Muscle layer of duodenum (tissue), 2 donors: ENCODE data around the gene GAD1.

Experiments used
- H3K27ac ChIP-seq: one replicate; pipeline ENCODE4 v1.7.0; 2013; ENCODE audit warnings: mild to moderate bottlenecking, low read length
- H3K27me3 ChIP-seq: one replicate; pipeline ENCODE4 v1.7.0; 2013; ENCODE audit warnings: low read depth, mild to moderate bottlenecking, control low read depth, low read length
- H3K36me3 ChIP-seq, 2 donors: one replicate each; pipeline ENCODE4 v1.7.0; 2013; ENCODE audit warnings: low read length in 2 of 2, control low read depth in 1 of 2, mild to moderate bottlenecking in 1 of 2; ENCODE audit not compliant: insufficient read depth in 2 of 2, control insufficient read depth in 1 of 2
- H3K4me1 ChIP-seq, 2 donors: one replicate each; pipeline ENCODE4 v1.7.0; 2013; ENCODE audit warnings: low read length in 2 of 2, mild to moderate bottlenecking in 2 of 2, control low read depth in 1 of 2, moderate library complexity in 1 of 2; ENCODE audit not compliant: insufficient read depth in 2 of 2, control insufficient read depth in 1 of 2
- H3K4me3 ChIP-seq, 2 donors: one replicate each; pipeline ENCODE4 v1.7.0; 2013; ENCODE audit warnings: low read length in 2 of 2, low read depth in 1 of 2, mild to moderate bottlenecking in 1 of 2
- H3K9me3 ChIP-seq, 2 donors: one replicate each; pipeline ENCODE4 v1.7.0; 2013; ENCODE audit warnings: low read length in 2 of 2, control low read depth in 1 of 2, mild to moderate bottlenecking in 1 of 2; ENCODE audit not compliant: control insufficient read depth in 1 of 2
- donor health status: healthy.

The GAD1 gene

DNA sequence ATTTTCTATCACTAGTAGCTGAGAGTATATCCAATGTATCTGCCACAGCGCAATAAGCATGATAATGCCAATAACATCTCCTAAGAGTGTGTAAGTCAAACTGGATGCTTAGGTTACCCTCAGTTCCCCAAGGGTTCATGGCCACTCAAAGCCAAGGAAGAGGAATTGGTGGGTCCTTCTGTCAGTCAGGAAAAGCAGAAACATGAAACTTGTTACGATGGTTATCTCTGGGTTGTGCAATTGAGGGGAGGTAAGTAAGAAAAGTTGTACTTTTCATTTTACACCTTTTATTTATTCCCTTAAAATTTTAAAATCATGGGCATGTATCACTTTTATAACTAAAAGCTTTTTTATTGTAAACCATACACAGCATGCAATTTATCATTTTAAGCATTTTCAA, 10.1 kb upstream of the GAD1 start:
- H3K9me3 ChIP-seq: no peaks in the 10 kb centered on the region

GRCh38 chr2:170812710-170813600, 3.7 kb upstream of the GAD1 start:
- peaks cover 9 to 38% of the 10 kb centered on the region in 2 donors for H3K4me1 ChIP-seq
- no peak overlapping the region for H3K27ac ChIP-seq
- no peaks in the 10 kb centered on the region for H3K9me3 ChIP-seq
- H3K27me3 ChIP-seq: peaks cover 44% of the 10 kb centered on the region
- no peak overlapping the region for H3K4me3 ChIP-seq
- no peaks in the 10 kb centered on the region for H3K36me3 ChIP-seq

More for the DNA sequence above, 10.1 kb upstream of the GAD1 start:
- Histone ChIP-seq H3K27me3 (no peaks in the 10 kb centered on the region), H3K27ac (no peak overlapping the region), H3K4me1 (no peaks in the 10 kb centered on the region), H3K36me3 (no peaks in the 10 kb centered on the region), H3K4me3 (no peak overlapping the region)

- Histone ChIP-seq H3K36me3 (no peaks in the 10 kb centered on the region), H3K4me3 (no peak overlapping the region), H3K27ac (no peak overlapping the region), H3K9me3 (no peaks in the 10 kb centered on the region), H3K27me3 (peaks cover 52% of the 10 kb centered on the region), H3K4me1 (peaks cover 9 to 47% of the 10 kb centered on the region in 2 donors)
Measured at GRCh38 chr2:170813611-170814532, 2.8 kb upstream of the GAD1 start.

DNA sequence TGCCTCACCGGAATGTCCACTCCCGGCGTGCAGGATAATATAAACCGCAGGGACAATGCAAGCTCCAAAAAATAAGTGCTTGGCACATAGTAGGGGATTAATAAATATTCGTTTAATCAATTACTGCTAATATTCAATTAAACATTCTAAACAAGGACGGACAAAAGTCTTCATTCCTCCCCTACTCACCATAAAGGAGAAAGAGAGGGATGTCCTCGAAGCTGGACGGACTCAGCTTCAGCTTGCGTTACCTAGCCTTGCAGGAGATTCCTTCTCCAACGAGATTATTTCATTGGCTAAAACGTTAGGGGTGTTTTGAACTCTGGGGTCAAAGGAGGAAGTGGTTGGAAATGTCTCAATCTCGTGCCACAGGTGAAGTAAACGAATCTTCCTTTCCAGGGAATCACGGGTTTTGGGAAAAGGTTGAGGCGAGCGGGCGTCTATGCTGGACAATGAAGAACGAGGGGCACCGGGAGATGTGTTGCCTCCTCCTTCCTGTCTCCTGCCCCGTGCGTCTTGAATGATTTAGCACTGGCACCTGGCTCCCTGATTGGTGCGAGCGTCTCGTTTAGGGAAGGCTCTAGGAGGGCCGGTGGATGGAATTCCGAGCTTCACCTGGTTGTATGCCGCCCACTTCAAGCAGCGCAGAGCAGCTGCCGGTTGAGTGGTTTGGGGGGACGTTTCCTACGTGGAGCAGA, 2.0 kb upstream of the GAD1 start:
- Histone ChIP-seq H3K4me3 (no peak overlapping the region), H3K27me3 (peaks cover 59% of the 10 kb centered on the region), H3K9me3 (no peaks in the 10 kb centered on the region), H3K36me3 (no peaks in the 10 kb centered on the region), H3K27ac (no peak overlapping the region), H3K4me1 (peaks cover 9 to 50% of the 10 kb centered on the region in 2 donors)

- Histone ChIP-seq H3K9me3 (no peaks in the 10 kb centered on the region), H3K4me1 (peaks cover 9 to 56% of the 10 kb centered on the region in 2 donors), H3K4me3 (peak overlapping the region; percentile 46 to 68), H3K27ac (no peak overlapping the region), H3K36me3 (no peaks in the 10 kb centered on the region), H3K27me3 (peaks cover 65% of the 10 kb centered on the region)
Measured at GRCh38 chr2:170815311-170815710, 1.4 kb upstream of the GAD1 start.

DNA sequence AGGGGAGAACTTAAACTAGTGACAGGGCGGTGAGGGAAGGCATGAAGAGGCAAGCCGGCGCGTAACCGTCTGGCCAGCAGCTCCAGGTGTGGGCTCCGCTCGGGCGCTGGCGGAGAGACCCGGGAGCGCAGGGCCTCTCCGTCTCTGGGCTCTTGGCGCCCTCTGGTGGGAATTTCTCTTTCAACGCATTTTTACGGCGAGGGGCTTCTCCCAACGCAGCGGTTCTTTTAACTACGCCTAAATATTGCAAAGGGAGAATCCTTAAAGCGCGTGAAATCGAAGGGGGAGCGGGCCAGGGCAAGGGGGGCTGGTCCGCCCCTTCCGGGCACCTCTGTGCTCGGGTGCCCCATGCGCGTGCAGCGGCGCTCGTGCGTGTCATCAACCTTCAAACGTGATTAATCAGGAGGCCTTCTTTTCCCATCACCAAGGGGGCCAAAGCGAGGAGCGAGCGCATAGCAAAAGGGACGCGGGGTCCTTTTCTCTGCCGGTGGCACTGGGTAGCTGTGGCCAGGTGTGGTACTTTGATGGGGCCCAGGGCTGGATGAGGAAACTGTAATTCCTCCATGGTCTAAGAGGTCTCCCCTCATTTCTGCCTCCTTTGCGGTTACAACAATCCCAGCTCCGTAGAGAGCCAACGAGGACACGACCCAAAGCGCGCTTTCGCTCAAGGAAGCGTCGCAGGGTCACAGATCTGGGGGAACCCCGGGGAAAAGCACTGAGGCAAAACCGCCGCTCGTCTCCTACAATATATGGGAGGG, 762 bp upstream of the GAD1 start:
- Histone ChIP-seq H3K27ac (no peak overlapping the region), H3K4me1 (peaks cover 9 to 62% of the 10 kb centered on the region in 2 donors), H3K4me3 (peak overlapping the region; percentile 46 to 68), H3K36me3 (no peaks in the 10 kb centered on the region), H3K27me3 (peaks cover 71% of the 10 kb centered on the region), H3K9me3 (peaks cover 0 to 6% of the 10 kb centered on the region in 2 donors)

- H3K27ac ChIP-seq: no peak overlapping the region
Measured at GRCh38 chr2:170817093-170818035, 677 bp downstream of the GAD1 start.

GRCh38 chr2:170818036-170818751, 1.5 kb downstream of the GAD1 start:
- Histone ChIP-seq H3K27me3 (peaks cover 89% of the 10 kb centered on the region), H3K4me1 (peaks cover 17 to 80% of the 10 kb centered on the region in 2 donors), H3K36me3 (no peaks in the 10 kb centered on the region), H3K4me3 (peak overlapping the region; percentile 64 to 68), H3K9me3 (peaks cover 0 to 9% of the 10 kb centered on the region in 2 donors), H3K27ac (no peak overlapping the region)

More at GRCh38 chr2:170817093-170818035, 677 bp downstream of the GAD1 start:
- H3K9me3 ChIP-seq: peaks cover 0 to 9% of the 10 kb centered on the region in 2 donors
- H3K4me3 ChIP-seq: peak overlapping the region; percentile 64 to 68
- H3K4me1 ChIP-seq: peaks cover 13 to 77% of the 10 kb centered on the region in 2 donors
- H3K36me3 ChIP-seq: no peaks in the 10 kb centered on the region
- H3K27me3 ChIP-seq: peaks cover 85% of the 10 kb centered on the region

- H3K27me3 ChIP-seq: peaks cover 84% of the 10 kb centered on the region
- H3K36me3 ChIP-seq: no peaks in the 10 kb centered on the region
- peak overlapping the region in 1 of 2 donors; percentile 68 for H3K4me3 ChIP-seq
- peaks cover 0 to 9% of the 10 kb centered on the region in 2 donors for H3K9me3 ChIP-seq
- peaks cover 17 to 81% of the 10 kb centered on the region in 2 donors for H3K4me1 ChIP-seq
- no peak overlapping the region for H3K27ac ChIP-seq
Measured at GRCh38 chr2:170818752-170819470, 2.2 kb downstream of the GAD1 start.
